Endodermal cell (in vitro differentiated cells): ENCODE data around the gene FBLN2. TPM values are rescaled to one million over a fixed set of nuclear protein-coding genes. Genes with fewer than 3 reads are reported as not detected.

ENCODE experiments used
- DNase-seq: peaks from one replicate; pipeline ENCODE4 v3.0.0-alpha.2; 2017
- H3K27ac ChIP-seq: 2 replicates; pipeline ENCODE4 v1.5.1; 2013; ENCODE audit warnings: mild to moderate bottlenecking, low read depth, low read length, moderate library complexity
- H3K27me3 ChIP-seq: 2 replicates; pipeline ENCODE4 v1.6.1; 2013; ENCODE audit warnings: mild to moderate bottlenecking, low read length, moderate library complexity; ENCODE audit not compliant: insufficient read depth, control insufficient read depth, poor library complexity, severe bottlenecking
- H3K36me3 ChIP-seq: 2 replicates; pipeline ENCODE4 v1.7.0; 2013; ENCODE audit warnings: mild to moderate bottlenecking, low read length, moderate library complexity; ENCODE audit not compliant: control insufficient read depth, insufficient read depth
- H3K4me1 ChIP-seq: one replicate; pipeline ENCODE4 v1.7.0; 2013; ENCODE audit warnings: low read length; ENCODE audit not compliant: control insufficient read depth, insufficient read depth
- H3K4me3 ChIP-seq: 2 replicates; pipeline ENCODE4 v1.5.1; 2013; ENCODE audit warnings: mild to moderate bottlenecking, low read length, moderate library complexity
- H3K9ac ChIP-seq: 2 replicates; pipeline ENCODE4 v1.6.1; 2013; ENCODE audit warnings: mild to moderate bottlenecking, low read length, moderate library complexity; ENCODE audit not compliant: poor library complexity, severe bottlenecking; ENCODE audit errors: extremely low read depth
- H3K9me3 ChIP-seq: 2 replicates; pipeline ENCODE4 v1.6.1; 2013; ENCODE audit warnings: mild to moderate bottlenecking, low read length, moderate library complexity; ENCODE audit not compliant: control insufficient read depth
- H3K27ac Mint-ChIP-seq: 2 replicates; pipeline ENCODE4 v1.8.0; 2020; ENCODE audit warnings: mixed read lengths
- H3K27me3 Mint-ChIP-seq: 2 replicates; pipeline ENCODE4 v1.8.0; 2021; ENCODE audit warnings: mild to moderate bottlenecking, mixed read lengths; ENCODE audit not compliant: insufficient read depth
- H3K36me3 Mint-ChIP-seq: 2 replicates; pipeline ENCODE4 v1.8.0; 2020; ENCODE audit warnings: low read depth, mixed read lengths
- H3K4me1 Mint-ChIP-seq: 2 replicates; pipeline ENCODE4 v1.8.0; 2020; ENCODE audit warnings: mixed read lengths
- H3K4me3 Mint-ChIP-seq: 2 replicates; pipeline ENCODE4 v1.8.0; 2020; ENCODE audit warnings: mild to moderate bottlenecking, moderate library complexity, mixed read lengths
- H3K9me3 Mint-ChIP-seq: 2 replicates; pipeline ENCODE4 v1.8.0; 2020; ENCODE audit warnings: mild to moderate bottlenecking, mixed read lengths
- WGBS, 2 experiments: methylation state at CpG; one replicate each; pipeline versions ENCODE4 v1.1.5 to v1.1.7; 2013; ENCODE audit warnings: missing lambda C conversion rate in 2 of 2, mixed read lengths in 1 of 2; ENCODE audit not compliant: insufficient coverage in 1 of 2, insufficient read length in 1 of 2; 5-methylcytosine and 5-hydroxymethylcytosine counted together
- total RNA-seq, 2 donors: library from RNA; stranded (reverse); fragmentation: NEBNext Ultra II Directional in 1 of 2; extraction: Animal tissue kit (Norgen Biotek cat#: 25700) in 1 of 2; gene quantifications; 2 replicates in 1 of 2; 3 replicates in 1 of 2; pipeline ENCODE4 v1.2.1, GENCODE V29; 2021
- TF ChIP-seq, protein P1 (sequence below): fragments of 200-600 bp; sonication (generic); conservative IDR thresholded peaks from 2 replicates; pipeline ENCODE4 v1.5.0; 2021; ENCODE audit warnings: antibody characterized with exemption, mild to moderate bottlenecking

Gene FBLN2
- total RNA-seq, 2 donors from 2014 or later, result 86.1 to 136 TPM

DNA sequence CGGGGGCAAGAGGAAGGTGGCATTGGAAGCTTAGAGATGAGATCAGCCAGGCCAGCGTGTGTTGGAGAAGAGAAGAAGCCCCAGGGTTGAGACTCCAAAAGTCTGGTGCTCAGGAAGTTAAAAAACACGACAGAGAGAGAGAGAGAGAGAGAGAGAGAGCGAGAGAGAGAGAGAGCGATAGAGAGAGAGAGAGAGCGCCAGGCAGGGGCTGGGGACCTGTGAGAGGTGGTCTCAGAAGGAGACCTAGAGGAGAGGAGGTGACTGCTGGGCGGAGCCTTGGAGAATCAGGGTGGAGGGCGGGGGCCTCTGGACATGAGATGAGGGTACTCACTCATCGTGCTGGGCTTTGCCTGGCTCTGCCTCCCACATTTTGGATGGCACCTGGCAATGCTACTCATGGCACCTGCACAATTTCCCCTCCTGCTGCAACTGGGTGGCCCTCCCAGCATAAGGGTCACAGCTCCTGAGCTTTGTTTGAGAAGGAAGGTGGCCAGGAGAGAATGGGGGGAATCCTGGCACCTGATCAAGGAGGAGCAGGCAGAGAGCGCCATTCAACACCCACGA is 51.0 kb downstream of the FBLN2 start:
- Mint-ChIP-seq H3K4me1 (peaks cover 53% of the 10 kb centered on the region), H3K36me3 (no peaks in the 10 kb centered on the region), H3K9me3 (no peaks in the 10 kb centered on the region), H3K27ac (peak overlapping the region; percentile 43), H3K27me3 (no peaks in the 10 kb centered on the region), H3K4me3 (no peak overlapping the region)
- Histone ChIP-seq H3K27me3 (no peaks in the 10 kb centered on the region), H3K9me3 (no peaks in the 10 kb centered on the region), H3K9ac (no peak overlapping the region), H3K4me3 (no peak overlapping the region), H3K36me3 (no peaks in the 10 kb centered on the region), H3K4me1 (peaks cover 20% of the 10 kb centered on the region), H3K27ac (no peak overlapping the region)
- TF ChIP-seq, protein P1, sequence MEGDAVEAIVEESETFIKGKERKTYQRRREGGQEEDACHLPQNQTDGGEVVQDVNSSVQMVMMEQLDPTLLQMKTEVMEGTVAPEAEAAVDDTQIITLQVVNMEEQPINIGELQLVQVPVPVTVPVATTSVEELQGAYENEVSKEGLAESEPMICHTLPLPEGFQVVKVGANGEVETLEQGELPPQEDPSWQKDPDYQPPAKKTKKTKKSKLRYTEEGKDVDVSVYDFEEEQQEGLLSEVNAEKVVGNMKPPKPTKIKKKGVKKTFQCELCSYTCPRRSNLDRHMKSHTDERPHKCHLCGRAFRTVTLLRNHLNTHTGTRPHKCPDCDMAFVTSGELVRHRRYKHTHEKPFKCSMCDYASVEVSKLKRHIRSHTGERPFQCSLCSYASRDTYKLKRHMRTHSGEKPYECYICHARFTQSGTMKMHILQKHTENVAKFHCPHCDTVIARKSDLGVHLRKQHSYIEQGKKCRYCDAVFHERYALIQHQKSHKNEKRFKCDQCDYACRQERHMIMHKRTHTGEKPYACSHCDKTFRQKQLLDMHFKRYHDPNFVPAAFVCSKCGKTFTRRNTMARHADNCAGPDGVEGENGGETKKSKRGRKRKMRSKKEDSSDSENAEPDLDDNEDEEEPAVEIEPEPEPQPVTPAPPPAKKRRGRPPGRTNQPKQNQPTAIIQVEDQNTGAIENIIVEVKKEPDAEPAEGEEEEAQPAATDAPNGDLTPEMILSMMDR, result no peak
- DNase-seq, result peak; percentile 44
- WGBS, 2 experiments, result 85 to 88% methylated on average over 9 to 11 of the region's 11 CpGs

GRCh38 chr3:13600950-13601691 is 52.2 kb downstream of the FBLN2 start:
- Histone ChIP-seq H3K27me3 (no peaks in the 10 kb centered on the region), H3K4me3 (no peak overlapping the region), H3K9ac (no peak overlapping the region), H3K27ac (no peak overlapping the region), H3K36me3 (no peaks in the 10 kb centered on the region), H3K4me1 (peaks cover 15% of the 10 kb centered on the region), H3K9me3 (no peaks in the 10 kb centered on the region)
- no peak overlapping the region for H3K27ac Mint-ChIP-seq
- H3K4me1 Mint-ChIP-seq, result peaks cover 42% of the 10 kb centered on the region
- 93 to 95% methylated on average over 6 to 9 of the region's 9 CpGs for WGBS, 2 experiments
- TF ChIP-seq, protein P1, result no peak
- H3K9me3 Mint-ChIP-seq, result no peaks in the 10 kb centered on the region
- no peaks in the 10 kb centered on the region for H3K27me3 Mint-ChIP-seq
- H3K4me3 Mint-ChIP-seq, result no peak overlapping the region
- H3K36me3 Mint-ChIP-seq, result no peaks in the 10 kb centered on the region
- peak; percentile 44 for DNase-seq

- Mint-ChIP-seq H3K4me3 (no peak overlapping the region), H3K9me3 (no peaks in the 10 kb centered on the region), H3K36me3 (no peaks in the 10 kb centered on the region), H3K27ac (no peak overlapping the region), H3K4me1 (peaks cover 37% of the 10 kb centered on the region), H3K27me3 (no peaks in the 10 kb centered on the region)
- no peak for DNase-seq
- Histone ChIP-seq H3K9me3 (no peaks in the 10 kb centered on the region), H3K36me3 (no peaks in the 10 kb centered on the region), H3K4me1 (peaks cover 15% of the 10 kb centered on the region), H3K27me3 (no peaks in the 10 kb centered on the region), H3K9ac (no peak overlapping the region), H3K27ac (no peak overlapping the region), H3K4me3 (no peak overlapping the region)
- TF ChIP-seq, protein P1, result no peak
Measured at GRCh38 chr3:13601692-13602080, 52.8 kb downstream of the FBLN2 start.
